HCT116 (cell line): ENCODE data around the gene LNPK. TPM values are rescaled to one million over a fixed set of nuclear protein-coding genes. Genes with fewer than 3 reads are reported as not detected.
"Not testable (repeated sequence)": the region's sequence is repeated elsewhere in the genome, so short reads cannot be mapped to it uniquely, and the experiment has no call there.

Experiments used
- ATAC-seq: fragments of 200-7000 bp; cut with Tn5 transposase; 2 replicates; pipeline ENCODE4 v1.9.1; 2020; ENCODE audit warnings: mild to moderate bottlenecking, moderate library complexity
- BruUV-seq: library from RNA; stranded (reverse); fragments of 400-500 nt; replicated peaks from 2 replicates; lab custom pipeline; 2021; lab: Mats Ljungman, UMichigan
- CTCF ChIA-PET: fragments of 300-600 bp; sonication (Branson Sonifier 250); formaldehyde crosslinking; loops from one replicate; lab custom pipeline; 2021; ENCODE audit warnings: antibody characterized with exemption; lab: Charles Lee
- POLR2A ChIA-PET: fragments of 300-600, 350-600 bp; sonication (Branson Sonifier 250); formaldehyde crosslinking; loops from one replicate; lab custom pipeline; 2021; ENCODE audit warnings: antibody characterized with exemption; lab: Charles Lee
- RAD21 ChIA-PET, 2 experiments: fragments of 300-600 bp; sonication (Branson Sonifier 250); formaldehyde crosslinking; loops; one replicate each; lab custom pipeline; 2023; ENCODE audit warnings: low total read pairs in 2 of 2; ENCODE audit not compliant: uncharacterized antibody in 2 of 2, unreplicated experiment in 2 of 2, low non-redundant PET in 1 of 2; lab: Charles Lee
- DNase-seq: peaks from one replicate; pipeline ENCODE4 v3.0.0-alpha.2; 2010; ENCODE audit warnings: low read depth, low spot score
- H2AFZ ChIP-seq: fragments of 200-600 bp; shearing (Covaris generic), sonication (generic); 2 replicates; pipeline ENCODE4 v1.6.1; 2017; ENCODE audit warnings: low read depth, mixed run types, mixed read lengths, antibody characterized with exemption, low read length; ENCODE audit not compliant: poor library complexity, severe bottlenecking
- H3K27ac ChIP-seq: 2 replicates; pipeline ENCODE4 v1.5.1; 2012; ENCODE audit warnings: low read depth, low read length
- H3K27me3 ChIP-seq: fragments of 200-600 bp; sonication (generic); 2 replicates; pipeline ENCODE4 v1.6.1; 2016; ENCODE audit warnings: mixed run types, low read length, mixed read lengths; ENCODE audit not compliant: insufficient read depth
- H3K36me3 ChIP-seq, 2 experiments: fragments of 200-500 bp in 1 of 2; fragments of 200-600 bp in 1 of 2; sonication (Bioruptor generic) in 1 of 2; sonication (generic) in 1 of 2; 2 replicates each; pipeline versions ENCODE4 v1.5.1 to v1.6.1; 2014 to 2016; ENCODE audit warnings: low read length in 2 of 2, inconsistent platforms in 1 of 2, mixed read lengths in 1 of 2, mixed run types in 1 of 2; ENCODE audit not compliant: insufficient read depth in 2 of 2, control insufficient read depth in 1 of 2
- H3K4me1 ChIP-seq, 2 experiments: fragments of 200-600 bp in 1 of 2; sonication (generic) in 1 of 2; 2 replicates each; pipeline versions ENCODE4 v1.5.1 to v1.6.1; 2012 to 2017; ENCODE audit warnings: low read length in 2 of 2, inconsistent platforms in 1 of 2, mild to moderate bottlenecking in 1 of 2, mixed read lengths in 1 of 2, mixed run types in 1 of 2, moderate library complexity in 1 of 2; ENCODE audit not compliant: insufficient read depth in 2 of 2, control insufficient read depth in 1 of 2
- H3K4me2 ChIP-seq: fragments of 200-600 bp; sonication (generic); 2 replicates; pipeline ENCODE4 v1.6.1; 2017; ENCODE audit warnings: mixed run types, low read length, mixed read lengths
- H3K4me3 ChIP-seq, 2 experiments: fragments of 200-600 bp in 1 of 2; sonication (generic) in 1 of 2; replicated peaks in 1 of 2; 2 replicates each; pipeline ENCODE4 v1.5.1; 2011 to 2016; ENCODE audit warnings: low read length in 2 of 2, control low read depth in 1 of 2, low read depth in 1 of 2, mild to moderate bottlenecking in 1 of 2, mixed read lengths in 1 of 2, mixed run types in 1 of 2
- H3K79me2 ChIP-seq: fragments of 200-600 bp; sonication (generic); 2 replicates; pipeline ENCODE4 v1.6.1; 2017; ENCODE audit warnings: mild to moderate bottlenecking, mixed run types, low read length, moderate library complexity, mixed read lengths; ENCODE audit not compliant: insufficient read depth
- H3K9ac ChIP-seq: fragments of 200-600 bp; sonication (generic); 2 replicates; pipeline ENCODE4 v1.6.1; 2016; ENCODE audit warnings: low read length, mixed read lengths
- H3K9me2 ChIP-seq: fragments of 200-600 bp; sonication (generic), shearing (Covaris generic); 2 replicates; pipeline ENCODE4 v1.6.1; 2017; ENCODE audit warnings: mixed run types, mild to moderate bottlenecking, moderate library complexity; ENCODE audit not compliant: insufficient read depth
- H3K9me3 ChIP-seq, 2 experiments: fragments of 200-500 bp in 1 of 2; fragments of 200-600 bp in 1 of 2; sonication (Bioruptor generic) in 1 of 2; sonication (generic) in 1 of 2; 2 replicates each; pipeline ENCODE4 v1.6.1; 2014 to 2017; ENCODE audit warnings: low read length in 2 of 2, mixed read lengths in 2 of 2, inconsistent platforms in 1 of 2, low read depth in 1 of 2, mild to moderate bottlenecking in 1 of 2, mixed run types in 1 of 2, moderate library complexity in 1 of 2; ENCODE audit not compliant: control insufficient read depth in 1 of 2, insufficient read depth in 1 of 2
- H4K20me1 ChIP-seq: fragments of 200-600 bp; sonication (generic), shearing (Covaris generic); 2 replicates; pipeline ENCODE4 v1.6.1; 2017; ENCODE audit warnings: mixed run types, mild to moderate bottlenecking, moderate library complexity; ENCODE audit not compliant: insufficient read depth
- CBX3 ChIP-seq: IDR thresholded peaks from 2 replicates; pipeline ENCODE4 v1.6.1; 2012; ENCODE audit warnings: low read depth
- EZH2phosphoT487 ChIP-seq: fragments of 200-600 bp; IDR thresholded peaks from 2 replicates; pipeline ENCODE4 v1.6.1; 2018; ENCODE audit warnings: antibody characterized with exemption, borderline replicate concordance
- JUND ChIP-seq: IDR thresholded peaks from 2 replicates; pipeline ENCODE4 v1.6.1; 2012
- POLR2A ChIP-seq: IDR thresholded peaks from 2 replicates; pipeline ENCODE4 v1.7.0; 2011; ENCODE audit warnings: borderline replicate concordance; ENCODE audit not compliant: insufficient read depth, insufficient read length; ENCODE audit errors: extremely low read depth
- SIN3A ChIP-seq: IDR thresholded peaks from 2 replicates; pipeline ENCODE4 v1.6.1; 2012; ENCODE audit warnings: low read depth
- ZFX ChIP-seq: fragments of 450-650 bp; IDR thresholded peaks from 2 replicates; pipeline ENCODE4 v1.6.1; 2017
- ZNF274 ChIP-seq: fragments of 200-500 bp; sonication (Bioruptor generic); IDR thresholded peaks from 2 replicates; pipeline ENCODE4 v1.6.1; 2014; ENCODE audit warnings: mild to moderate bottlenecking, low read depth, low read length, inconsistent platforms
- intact Hi-C: fragments of 100-400 bp; cut with micrococcal nuclease; formaldehyde crosslinking; loops from 2 replicates; pipeline ENCODE4 v1.10.0; 2022
- total RNA-seq: library from RNA; stranded (reverse); gene quantifications from one replicate; pipeline ENCODE4 v1.2.1, GENCODE V29; 2021; ENCODE audit not compliant: unreplicated experiment

Gene LNPK
- total RNA-seq, 1 experiment from 2014 or later, result 22.3 TPM

- Histone ChIP-seq H3K9me3 (no peaks in the 10 kb centered on the region), H3K27ac (no peak overlapping the region), H2AFZ (no peak overlapping the region), H3K4me3 (no peak overlapping the region), H3K4me1 (no peaks in the 10 kb centered on the region), H4K20me1 (no peaks in the 10 kb centered on the region), H3K9me2 (no peaks in the 10 kb centered on the region), H3K9ac (no peak overlapping the region), H3K79me2 (no peaks in the 10 kb centered on the region), H3K27me3 (no peaks in the 10 kb centered on the region), H3K36me3 (no peaks in the 10 kb centered on the region), H3K4me2 (no peak overlapping the region)
- DNase-seq (no peak), ATAC-seq (no peak)
- RAD21 ChIA-PET, result no interaction called here
- CTCF ChIA-PET, result no interaction called here
- intact Hi-C loops, result no loop called here
- TF ChIP-seq ZFX, result no peak
- TF ChIP-seq ZNF274, result no peak
- TF ChIP-seq EZH2phosphoT487, result no peak
- TF ChIP-seq POLR2A, result no peak
- TF ChIP-seq SIN3A, result no peak
- no peak for TF ChIP-seq JUND
- TF ChIP-seq CBX3, result no peak
- POLR2A ChIA-PET, result no interaction called here
- no TSS peak for BruUV-seq
These were observed 12.0 kb downstream of the LNPK start for GRCh38 chr2:175990099-175990498.

GRCh38 chr2:175987126-175987525, 14.9 kb downstream of the LNPK start:
- H3K4me3 ChIP-seq, BruUV-seq, H3K9me3 ChIP-seq, H2AFZ ChIP-seq, H3K36me3 ChIP-seq, H3K27ac ChIP-seq, H4K20me1 ChIP-seq, H3K9me2 ChIP-seq, RAD21 ChIA-PET, H3K27me3 ChIP-seq, H3K4me1 ChIP-seq, CTCF ChIA-PET, H3K4me2 ChIP-seq, DNase-seq, H3K79me2 ChIP-seq, POLR2A ChIA-PET, H3K9ac ChIP-seq, intact Hi-C loops, ATAC-seq: not testable (repeated sequence)
